ENCODE results near the gene ITIH4. TPM values are rescaled to one million over a fixed set of nuclear protein-coding genes. Genes with fewer than 3 reads are reported as not detected.

ITIH4 gene
- total RNA-seq, 3 donors from 2014 or later (not counting 1 experiment from before 2014, with no cell fraction given) = 28.2 to 33.0 (median 32.8) TPM

DNA sequence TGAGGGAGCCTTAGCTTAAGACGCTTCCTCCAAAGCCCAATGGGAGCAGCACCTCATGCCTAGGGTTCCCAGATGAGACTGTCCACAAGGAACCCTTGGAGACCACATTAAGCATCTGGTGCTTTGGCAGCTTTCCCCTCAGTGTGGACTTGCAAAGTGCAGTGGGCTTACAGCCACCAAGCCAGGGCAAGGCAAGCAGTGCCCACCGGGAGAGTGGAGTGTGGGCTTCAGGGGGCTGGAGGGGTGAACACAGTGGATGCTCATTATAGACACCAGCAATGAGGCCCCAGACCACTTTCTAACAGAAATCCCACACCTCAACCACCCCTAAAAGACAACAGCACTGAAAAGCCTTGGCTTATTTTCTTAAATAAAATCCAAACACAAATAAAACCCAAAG is 13.4 kb upstream of the ITIH4 start:
- TF ChIP-seq, protein P1, sequence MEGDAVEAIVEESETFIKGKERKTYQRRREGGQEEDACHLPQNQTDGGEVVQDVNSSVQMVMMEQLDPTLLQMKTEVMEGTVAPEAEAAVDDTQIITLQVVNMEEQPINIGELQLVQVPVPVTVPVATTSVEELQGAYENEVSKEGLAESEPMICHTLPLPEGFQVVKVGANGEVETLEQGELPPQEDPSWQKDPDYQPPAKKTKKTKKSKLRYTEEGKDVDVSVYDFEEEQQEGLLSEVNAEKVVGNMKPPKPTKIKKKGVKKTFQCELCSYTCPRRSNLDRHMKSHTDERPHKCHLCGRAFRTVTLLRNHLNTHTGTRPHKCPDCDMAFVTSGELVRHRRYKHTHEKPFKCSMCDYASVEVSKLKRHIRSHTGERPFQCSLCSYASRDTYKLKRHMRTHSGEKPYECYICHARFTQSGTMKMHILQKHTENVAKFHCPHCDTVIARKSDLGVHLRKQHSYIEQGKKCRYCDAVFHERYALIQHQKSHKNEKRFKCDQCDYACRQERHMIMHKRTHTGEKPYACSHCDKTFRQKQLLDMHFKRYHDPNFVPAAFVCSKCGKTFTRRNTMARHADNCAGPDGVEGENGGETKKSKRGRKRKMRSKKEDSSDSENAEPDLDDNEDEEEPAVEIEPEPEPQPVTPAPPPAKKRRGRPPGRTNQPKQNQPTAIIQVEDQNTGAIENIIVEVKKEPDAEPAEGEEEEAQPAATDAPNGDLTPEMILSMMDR (IDR thresholded peaks at IDR 0.05) = no peak
- intact Hi-C loops (cut with micrococcal nuclease) = loop anchor here (10.0 kb wide), 1 partner anchor 91 kb away; no protein-coding TSS in a partner anchor
- WGBS (ENCODE audit: insufficient coverage) = 93% methylated on average over 2 of the region's 2 CpGs

GRCh38 chr3:52843108-52843865 is 12.8 kb upstream of the ITIH4 start:
- 85% methylated on average over 20 of the region's 20 CpGs for WGBS (ENCODE audit: insufficient coverage)
- Mint-ChIP-seq H3K27ac (no peak overlapping the region), H3K27me3 (ENCODE audit: low read depth in 2 of 2) (no peaks in the 10 kb centered on the region), H3K4me1 (peaks cover 32 to 46% of the 10 kb centered on the region in 2 donors), H3K4me3 (no peak overlapping the region), H3K9me3 (no peaks in the 10 kb centered on the region), H3K36me3 (peaks cover 9% of the 10 kb centered on the region)
- Histone ChIP-seq H3K36me3 (ENCODE audit: control insufficient read depth, insufficient read depth, low read length) (peaks cover 24% of the 10 kb centered on the region), H3K27ac (ENCODE audit: low read length) (no peak overlapping the region), H3K9me3 (ENCODE audit: control insufficient read depth, insufficient read depth, low read length) (no peaks in the 10 kb centered on the region), H3K4me3 (ENCODE audit: low read length) (no peak overlapping the region), H3K27me3 (ENCODE audit: control insufficient read depth, insufficient read depth, low read length) (no peaks in the 10 kb centered on the region), H3K4me1 (ENCODE audit: control insufficient read depth, insufficient read depth, low read length) (peaks cover 40% of the 10 kb centered on the region)
- no peak for DNase-seq
- TF ChIP-seq, protein P1 (IDR thresholded peaks at IDR 0.05) = no peak
- ATAC-seq = no peak
- intact Hi-C loops (cut with micrococcal nuclease) = loop anchor here (10.0 kb wide), 1 partner anchor 92 kb away; no protein-coding TSS in a partner anchor

More for the DNA sequence above, 13.4 kb upstream of the ITIH4 start:
- Histone ChIP-seq H3K4me3 (ENCODE audit: low read length) (no peak overlapping the region), H3K36me3 (ENCODE audit: control insufficient read depth, insufficient read depth, low read length) (peaks cover 30% of the 10 kb centered on the region), H3K9me3 (ENCODE audit: control insufficient read depth, insufficient read depth, low read length) (no peaks in the 10 kb centered on the region), H3K27ac (ENCODE audit: low read length) (no peak overlapping the region), H3K4me1 (ENCODE audit: control insufficient read depth, insufficient read depth, low read length) (peaks cover 34% of the 10 kb centered on the region), H3K27me3 (ENCODE audit: control insufficient read depth, insufficient read depth, low read length) (no peaks in the 10 kb centered on the region)
- Mint-ChIP-seq H3K4me3 (no peak overlapping the region), H3K36me3 (peaks cover 9% of the 10 kb centered on the region), H3K4me1 (peaks cover 26 to 40% of the 10 kb centered on the region in 2 donors), H3K27me3 (ENCODE audit: low read depth in 2 of 2) (no peaks in the 10 kb centered on the region), H3K9me3 (no peaks in the 10 kb centered on the region), H3K27ac (no peak overlapping the region)
- ATAC-seq (no peak), DNase-seq (no peak)

- Histone ChIP-seq H3K4me3 (ENCODE audit: low read length) (no peak overlapping the region), H3K9me3 (ENCODE audit: control insufficient read depth, insufficient read depth, low read length) (no peaks in the 10 kb centered on the region), H3K4me1 (ENCODE audit: control insufficient read depth, insufficient read depth, low read length) (peaks cover 48% of the 10 kb centered on the region), H3K36me3 (ENCODE audit: control insufficient read depth, insufficient read depth, low read length) (peaks cover 16% of the 10 kb centered on the region), H3K27ac (ENCODE audit: low read length) (no peak overlapping the region), H3K27me3 (ENCODE audit: control insufficient read depth, insufficient read depth, low read length) (no peaks in the 10 kb centered on the region)
- no peak for ATAC-seq
- 81% methylated on average over 7 of the region's 7 CpGs for WGBS (ENCODE audit: insufficient coverage)
- Mint-ChIP-seq H3K27me3 (ENCODE audit: low read depth in 2 of 2) (no peaks in the 10 kb centered on the region), H3K9me3 (no peaks in the 10 kb centered on the region), H3K4me3 (no peak overlapping the region), H3K36me3 (peaks cover 4% of the 10 kb centered on the region), H3K4me1 (peaks cover 39 to 54% of the 10 kb centered on the region in 2 donors), H3K27ac (no peak overlapping the region)
- DNase-seq = no peak
- intact Hi-C loops (cut with micrococcal nuclease) = loop anchor here (10.0 kb wide), 1 partner anchor 92 kb away; no protein-coding TSS in a partner anchor
- TF ChIP-seq, protein P1 (IDR thresholded peaks at IDR 0.05) = no peak
These were observed 12.0 kb upstream of the ITIH4 start for GRCh38 chr3:52842424-52842823.

All from natural killer cell (primary cell).